Stromal cell of bone marrow (primary cell): ENCODE data around the gene NWD2.
"Not testable (repeated sequence)": the region's sequence is repeated elsewhere in the genome, so short reads cannot be mapped to it uniquely, and the experiment has no call there.

ENCODE experiments used
- DNase-seq: peaks from one replicate; pipeline ENCODE4 v3.0.0-alpha.2; 2012; ENCODE audit warnings: low read depth

The NWD2 gene

GRCh38 chr4:37470245-37470644 is 225.7 kb downstream of the NWD2 start:
- no peak for DNase-seq

DNA sequence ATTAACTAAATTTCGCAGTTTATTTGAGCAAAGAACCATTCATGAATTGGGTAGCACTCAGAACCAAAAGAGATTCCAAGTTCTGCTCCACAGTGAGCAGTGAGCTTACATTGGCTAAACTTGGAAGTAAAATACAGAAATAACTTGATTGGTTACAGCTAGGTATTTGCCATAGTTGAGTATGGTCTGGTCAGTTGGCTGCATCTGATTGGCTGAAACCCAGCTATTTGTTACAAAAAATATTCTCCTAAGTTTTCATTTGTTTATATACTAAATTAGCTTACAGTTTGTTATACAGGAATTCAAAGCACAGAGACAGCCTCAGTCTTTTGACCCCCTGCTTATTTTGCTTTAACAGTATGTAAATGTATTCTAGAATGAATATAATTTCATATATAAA is 226.6 kb downstream of the NWD2 start:
- DNase-seq, result no peak

DNA sequence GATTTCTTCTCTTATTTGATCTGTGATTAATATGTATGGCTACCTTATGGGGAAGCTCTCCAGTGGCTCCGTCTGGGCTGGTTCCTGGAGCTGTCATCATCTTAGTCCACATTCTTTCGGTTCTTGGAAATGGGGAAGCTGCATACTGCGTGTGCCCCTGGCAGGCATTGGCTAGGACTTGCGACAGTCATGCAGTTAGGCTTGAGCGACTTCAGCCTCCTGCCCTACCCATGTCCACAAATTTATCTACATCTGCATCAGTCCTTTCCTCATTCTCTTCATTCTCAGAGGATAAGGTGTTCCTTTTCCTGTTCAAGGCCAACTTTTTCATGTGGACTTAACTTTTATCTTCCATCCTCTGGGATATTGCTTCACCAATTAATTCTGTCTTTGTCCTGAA is 227.4 kb downstream of the NWD2 start:
- no peak for DNase-seq

DNA sequence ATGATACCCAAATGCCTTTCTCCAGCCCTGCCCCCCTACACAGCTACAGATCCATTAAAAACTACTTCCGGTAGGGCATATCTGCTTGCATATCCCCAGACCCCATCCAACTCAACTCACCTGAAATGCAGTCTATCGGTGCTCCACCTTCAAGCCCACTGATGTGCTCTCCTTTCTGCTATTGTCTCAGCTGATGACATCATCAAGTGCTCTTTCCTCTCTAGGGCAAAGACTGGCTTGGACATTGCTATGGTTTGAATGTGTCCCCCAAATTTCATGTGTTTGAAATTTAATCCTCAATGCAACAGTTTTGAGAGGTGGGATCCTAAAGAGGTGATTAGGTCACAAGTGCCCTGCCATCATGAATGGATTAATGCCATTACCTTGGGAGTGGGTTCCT is 229.3 kb downstream of the NWD2 start:
- no peak for DNase-seq

GRCh38 chr4:37475087-37475486 is 230.5 kb downstream of the NWD2 start:
- DNase-seq, result no peak

DNA sequence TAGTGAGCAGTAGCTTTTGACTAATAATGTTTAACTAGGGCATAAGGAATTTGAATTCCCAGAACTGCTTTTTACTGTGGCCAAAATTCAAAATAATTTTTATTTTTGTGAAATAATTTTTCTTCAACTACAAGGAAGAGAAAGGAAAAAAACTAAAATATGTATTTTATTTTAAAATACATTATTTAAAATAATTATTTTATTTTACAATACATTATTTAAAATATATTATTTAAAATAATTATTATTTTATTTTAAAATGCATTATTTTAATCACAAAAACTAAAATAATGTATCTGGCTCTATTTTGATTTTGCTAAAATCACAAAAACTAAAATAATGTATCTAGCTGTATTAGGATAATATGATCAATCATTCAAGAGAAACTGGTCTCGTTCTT is 231.2 kb downstream of the NWD2 start:
- DNase-seq, result no peak

DNA sequence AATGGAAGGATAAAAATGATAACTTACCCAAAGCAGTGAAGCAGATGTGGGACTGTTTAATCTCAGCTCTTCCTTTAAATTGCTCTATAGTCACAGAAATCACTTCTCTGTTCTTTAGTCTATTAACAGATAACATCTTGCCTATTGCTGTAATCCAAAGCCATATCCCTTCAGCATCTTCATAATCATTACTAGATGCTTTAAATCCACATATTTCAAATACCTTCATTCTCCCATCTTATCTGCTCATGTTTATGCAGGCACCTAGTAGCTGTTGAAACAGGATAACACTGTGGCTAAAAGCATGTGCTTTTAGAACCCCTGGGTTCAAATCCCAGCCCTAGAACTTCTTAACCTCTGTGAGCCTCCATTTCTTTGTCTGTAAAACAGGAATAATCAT is 231.7 kb downstream of the NWD2 start:
- DNase-seq, result no peak

DNA sequence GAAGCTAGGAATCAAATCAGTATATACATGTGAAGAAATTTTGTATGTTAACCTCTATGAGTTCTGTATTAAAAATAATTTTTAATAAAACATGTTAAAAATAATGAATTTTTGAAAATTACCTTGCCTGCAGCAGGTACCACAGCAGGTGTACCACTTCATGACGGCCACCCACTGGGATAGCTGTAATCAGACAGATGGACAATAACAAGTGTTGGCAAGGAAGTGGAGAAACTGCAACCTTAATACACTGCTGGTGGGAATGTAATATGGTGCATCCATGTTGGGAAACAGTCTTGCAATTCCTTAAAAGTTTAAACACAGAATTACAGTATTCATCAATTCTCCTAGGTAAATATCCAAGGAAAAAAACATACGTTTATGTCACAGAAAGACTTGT is 232.1 kb downstream of the NWD2 start:
- DNase-seq, result no peak

DNA sequence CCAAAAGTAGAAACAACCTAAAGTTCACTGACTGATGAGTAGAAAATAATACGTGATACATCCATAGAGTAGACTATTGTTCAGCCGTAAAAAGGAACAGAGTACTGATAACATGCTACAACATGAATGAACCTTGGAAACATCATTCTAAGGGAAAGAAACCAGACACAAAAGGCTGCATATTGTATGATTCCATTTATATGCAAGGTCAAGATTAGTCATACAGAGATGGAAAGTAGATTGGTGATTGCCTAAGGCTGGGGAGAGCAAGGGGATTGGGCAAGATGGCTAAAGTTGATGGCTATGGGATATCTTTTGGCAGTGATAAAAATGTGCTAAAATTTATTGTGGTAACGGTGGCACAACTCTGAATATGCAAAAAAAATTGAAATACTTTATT is 232.6 kb downstream of the NWD2 start:
- no peak for DNase-seq

GRCh38 chr4:37478151-37478550 is 233.6 kb downstream of the NWD2 start:
- DNase-seq, result no peak

GRCh38 chr4:37480509-37480908 is 236.0 kb downstream of the NWD2 start:
- DNase-seq, result no peak

- DNase-seq, result no peak
Measured at GRCh38 chr4:37481547-37482122, 237.1 kb downstream of the NWD2 start.

- no peak for DNase-seq
Measured at GRCh38 chr4:37482236-37482913, 237.8 kb downstream of the NWD2 start.

DNA sequence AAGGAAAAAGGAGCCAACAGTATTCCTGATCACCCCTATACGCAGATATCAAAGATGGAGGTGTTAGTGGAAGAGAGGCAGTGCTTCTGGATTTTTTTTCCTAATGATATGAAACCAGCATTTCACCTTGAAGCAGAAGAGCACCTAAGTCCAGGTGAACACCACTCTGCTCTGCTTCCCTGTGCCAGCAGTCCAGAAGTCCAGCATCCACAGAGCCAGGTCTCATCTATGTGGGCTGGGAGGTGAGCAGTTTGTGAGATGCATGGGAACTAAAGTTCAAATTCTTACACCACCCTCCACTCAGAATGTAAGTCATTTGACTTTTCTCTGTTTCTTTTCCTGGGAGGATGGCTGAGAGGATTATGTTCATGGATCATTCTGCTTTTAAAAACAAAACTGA is 239.1 kb downstream of the NWD2 start:
- DNase-seq, result no peak

- DNase-seq, result no peak
Measured at GRCh38 chr4:37486166-37486565, 241.6 kb downstream of the NWD2 start.

GRCh38 chr4:37487668-37488067 is 243.1 kb downstream of the NWD2 start:
- no peak for DNase-seq

DNA sequence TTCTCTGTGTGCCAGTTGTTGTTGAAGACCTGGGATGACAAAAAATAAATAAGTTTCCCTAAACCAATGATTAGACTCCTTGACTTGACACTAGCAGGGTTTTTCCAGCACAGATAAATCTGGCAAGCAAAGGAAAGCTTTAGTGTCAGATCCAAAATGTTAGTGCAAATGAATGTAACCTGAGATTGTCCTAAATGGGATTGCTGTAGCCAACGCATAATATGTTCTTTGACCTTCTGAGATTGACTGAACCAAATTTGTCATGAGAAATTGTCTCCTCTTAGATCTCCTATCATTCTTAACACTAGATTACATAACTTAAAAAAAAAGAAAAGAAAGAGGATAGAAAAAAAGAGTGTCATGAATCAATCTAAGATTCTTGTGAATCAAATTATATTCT is 245.2 kb downstream of the NWD2 start:
- no peak for DNase-seq

- DNase-seq, result no peak
Measured at GRCh38 chr4:37490391-37491347, 246.1 kb downstream of the NWD2 start.

DNA sequence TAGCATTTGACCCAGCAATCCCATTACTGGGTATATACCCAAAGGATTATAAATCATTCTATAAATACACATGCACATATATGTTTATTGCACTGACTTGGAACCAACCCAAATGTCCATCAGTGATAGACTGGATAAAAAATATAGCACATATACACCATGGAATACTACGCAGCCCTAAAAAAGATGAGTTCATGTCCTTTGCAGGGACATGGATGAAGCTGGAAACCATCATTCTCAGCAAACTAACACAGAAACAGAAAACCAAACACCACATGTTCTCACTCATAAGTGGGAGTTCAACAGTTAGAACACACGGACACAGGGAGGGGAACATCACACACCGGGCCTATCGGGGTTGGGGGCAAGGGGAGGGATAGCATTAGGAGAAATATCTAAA is 250.8 kb downstream of the NWD2 start:
- not testable (repeated sequence) for DNase-seq
